HL-60/S4 treated with phorbol 12-myristate 13-acetate at 8.2 ng/mL for 4 days and 3 days (cell line): ENCODE data around the gene STXBP4.
"Not testable (repeated sequence)": the region's sequence is repeated elsewhere in the genome, so short reads cannot be mapped to it uniquely, and the experiment has no call there.

Source experiments
- in situ Hi-C: fragments of 300-500 bp; cut with MboI; formaldehyde crosslinking; loops from 2 replicates; pipeline ENCODE4 v1.15.0; 2022; ENCODE audit warnings: low sequenced_read_pairs

STXBP4 gene

GRCh38 chr17:55040611-55041010 is 72.0 kb downstream of the STXBP4 start:
- in situ Hi-C loops = no loop called here

GRCh38 chr17:55053855-55054254 is 85.3 kb downstream of the STXBP4 start:
- in situ Hi-C loops = no loop called here

GRCh38 chr17:55054429-55054828 is 85.9 kb downstream of the STXBP4 start:
- in situ Hi-C loops = no loop called here

- in situ Hi-C loops = no loop called here
Observed at GRCh38 chr17:55056526-55056925, 88.0 kb downstream of the STXBP4 start.

GRCh38 chr17:55057184-55057583 is 88.6 kb downstream of the STXBP4 start:
- in situ Hi-C loops = no loop called here

GRCh38 chr17:55059724-55060123 is 91.2 kb downstream of the STXBP4 start:
- in situ Hi-C loops = no loop called here

- in situ Hi-C loops = no loop called here
Observed at GRCh38 chr17:55062921-55063320, 94.4 kb downstream of the STXBP4 start.

GRCh38 chr17:55063885-55064874 is 95.6 kb downstream of the STXBP4 start:
- in situ Hi-C loops = no loop called here

- in situ Hi-C loops = no loop called here
Observed at GRCh38 chr17:55067697-55068439, 99.3 kb downstream of the STXBP4 start.

- in situ Hi-C loops = no loop called here
Observed at GRCh38 chr17:55068862-55069811, 100.6 kb downstream of the STXBP4 start.

GRCh38 chr17:55069983-55070529 is 101.5 kb downstream of the STXBP4 start:
- in situ Hi-C loops = no loop called here

- in situ Hi-C loops = no loop called here
Observed at GRCh38 chr17:55072898-55073297, 104.3 kb downstream of the STXBP4 start.

- in situ Hi-C loops = not testable (repeated sequence)
Observed at GRCh38 chr17:55073467-55073866, 104.9 kb downstream of the STXBP4 start.

GRCh38 chr17:55081559-55081958 is 113.0 kb downstream of the STXBP4 start:
- in situ Hi-C loops = no loop called here

- in situ Hi-C loops = no loop called here
Observed at GRCh38 chr17:55086635-55087058, 118.1 kb downstream of the STXBP4 start.

GRCh38 chr17:55089256-55089655 is 120.7 kb downstream of the STXBP4 start:
- in situ Hi-C loops = no loop called here

GRCh38 chr17:55090079-55090492 is 121.5 kb downstream of the STXBP4 start:
- in situ Hi-C loops = no loop called here

GRCh38 chr17:55093353-55093752 is 124.8 kb downstream of the STXBP4 start:
- in situ Hi-C loops = no loop called here

GRCh38 chr17:55098765-55099164 is 130.2 kb downstream of the STXBP4 start:
- in situ Hi-C loops = no loop called here

GRCh38 chr17:55110521-55110920 is 142.0 kb downstream of the STXBP4 start:
- in situ Hi-C loops = no loop called here
